Effector memory CD4-positive, alpha-beta T cell (primary cell): ENCODE data around the gene PTBP3.

Experiments used
- DNase-seq, 3 donors: peaks; one replicate each; pipeline ENCODE4 v3.0.0-alpha.2; 2020
- H3K27ac ChIP-seq: 2 replicates; pipeline ENCODE4 v1.7.0; 2013; ENCODE audit warnings: mild to moderate bottlenecking, low read length, moderate library complexity; ENCODE audit not compliant: insufficient read depth, poor library complexity, severe bottlenecking
- H3K27me3 ChIP-seq: replicated peaks from 2 replicates; pipeline ENCODE4 v1.7.0; 2013; ENCODE audit warnings: mild to moderate bottlenecking, low read length; ENCODE audit not compliant: insufficient read depth, control insufficient read depth, poor library complexity, severe bottlenecking
- H3K36me3 ChIP-seq: 2 replicates; pipeline ENCODE4 v1.7.0; 2013; ENCODE audit warnings: mild to moderate bottlenecking, low read length, moderate library complexity; ENCODE audit not compliant: control insufficient read depth, insufficient read depth
- H3K4me1 ChIP-seq: 2 replicates; pipeline ENCODE4 v1.7.0; 2013; ENCODE audit warnings: low read length, mild to moderate bottlenecking; ENCODE audit not compliant: control insufficient read depth, insufficient read depth, poor library complexity, severe bottlenecking
- H3K4me3 ChIP-seq: 2 replicates; pipeline ENCODE4 v1.7.0; 2013; ENCODE audit warnings: low read length, low read depth, mild to moderate bottlenecking; ENCODE audit not compliant: insufficient read depth, poor library complexity, severe bottlenecking
- H3K9me3 ChIP-seq: 2 replicates; pipeline ENCODE4 v1.7.0; 2013; ENCODE audit warnings: mild to moderate bottlenecking, low read length, moderate library complexity; ENCODE audit not compliant: control insufficient read depth

The PTBP3 gene

GRCh38 chr9:112252194-112252593 lies 81.2 kb downstream of the PTBP3 start:
- Histone ChIP-seq H3K4me1 (no peaks in the 10 kb centered on the region), H3K27ac (no peak overlapping the region), H3K9me3 (no peaks in the 10 kb centered on the region), H3K27me3 (no peaks in the 10 kb centered on the region), H3K36me3 (peaks cover 21% of the 10 kb centered on the region), H3K4me3 (no peak overlapping the region)
- DNase-seq = no peak

GRCh38 chr9:112249277-112249676 lies 84.1 kb downstream of the PTBP3 start:
- Histone ChIP-seq H3K4me1 (no peaks in the 10 kb centered on the region), H3K27ac (no peak overlapping the region), H3K36me3 (peaks cover 27% of the 10 kb centered on the region), H3K4me3 (no peak overlapping the region), H3K27me3 (no peaks in the 10 kb centered on the region), H3K9me3 (no peaks in the 10 kb centered on the region)
- no peak for DNase-seq

GRCh38 chr9:112248722-112249121 lies 84.7 kb downstream of the PTBP3 start:
- Histone ChIP-seq H3K4me3 (no peak overlapping the region), H3K4me1 (no peaks in the 10 kb centered on the region), H3K27ac (no peak overlapping the region), H3K36me3 (peaks cover 28% of the 10 kb centered on the region), H3K27me3 (no peaks in the 10 kb centered on the region), H3K9me3 (no peaks in the 10 kb centered on the region)
- DNase-seq = no peak

GRCh38 chr9:112247090-112247489 lies 86.3 kb downstream of the PTBP3 start:
- Histone ChIP-seq H3K4me3 (no peak overlapping the region), H3K36me3 (peaks cover 28% of the 10 kb centered on the region), H3K27ac (no peak overlapping the region), H3K27me3 (no peaks in the 10 kb centered on the region), H3K9me3 (no peaks in the 10 kb centered on the region), H3K4me1 (no peaks in the 10 kb centered on the region)
- no peak for DNase-seq

- Histone ChIP-seq H3K27ac (no peak overlapping the region), H3K27me3 (no peaks in the 10 kb centered on the region), H3K4me1 (no peaks in the 10 kb centered on the region), H3K9me3 (no peaks in the 10 kb centered on the region), H3K36me3 (peaks cover 18% of the 10 kb centered on the region), H3K4me3 (no peak overlapping the region)
- DNase-seq = no peak
Observed at GRCh38 chr9:112245126-112245525, 88.3 kb downstream of the PTBP3 start.

- H3K27me3 ChIP-seq = no peaks in the 10 kb centered on the region
- H3K27ac ChIP-seq = no peak overlapping the region
- H3K4me3 ChIP-seq = no peak overlapping the region
- H3K36me3 ChIP-seq = peaks cover 25% of the 10 kb centered on the region
- DNase-seq = no peak
- H3K4me1 ChIP-seq = no peaks in the 10 kb centered on the region
- no peaks in the 10 kb centered on the region for H3K9me3 ChIP-seq
Observed at GRCh38 chr9:112242147-112242804, 91.1 kb downstream of the PTBP3 start.

GRCh38 chr9:112241491-112241890 lies 91.9 kb downstream of the PTBP3 start:
- H3K27me3 ChIP-seq = no peaks in the 10 kb centered on the region
- H3K27ac ChIP-seq = no peak overlapping the region
- H3K9me3 ChIP-seq = no peaks in the 10 kb centered on the region
- no peak overlapping the region for H3K4me3 ChIP-seq
- no peaks in the 10 kb centered on the region for H3K4me1 ChIP-seq
- H3K36me3 ChIP-seq = peaks cover 28% of the 10 kb centered on the region
- no peak for DNase-seq

- H3K4me1 ChIP-seq = no peaks in the 10 kb centered on the region
- no peaks in the 10 kb centered on the region for H3K9me3 ChIP-seq
- peaks cover 25% of the 10 kb centered on the region for H3K36me3 ChIP-seq
- no peaks in the 10 kb centered on the region for H3K27me3 ChIP-seq
- no peak overlapping the region for H3K4me3 ChIP-seq
- no peak overlapping the region for H3K27ac ChIP-seq
- DNase-seq = no peak
Observed at GRCh38 chr9:112239708-112240107, 93.7 kb downstream of the PTBP3 start.

- Histone ChIP-seq H3K9me3 (no peaks in the 10 kb centered on the region), H3K4me1 (no peaks in the 10 kb centered on the region), H3K27me3 (no peaks in the 10 kb centered on the region), H3K4me3 (no peak overlapping the region), H3K36me3 (peaks cover 24% of the 10 kb centered on the region), H3K27ac (no peak overlapping the region)
- DNase-seq = no peak
Observed at GRCh38 chr9:112239284-112239683, 94.1 kb downstream of the PTBP3 start.

GRCh38 chr9:112234779-112235178 lies 98.6 kb downstream of the PTBP3 start:
- Histone ChIP-seq H3K4me1 (no peaks in the 10 kb centered on the region), H3K27me3 (no peaks in the 10 kb centered on the region), H3K36me3 (peaks cover 33% of the 10 kb centered on the region), H3K4me3 (no peak overlapping the region), H3K27ac (no peak overlapping the region), H3K9me3 (no peaks in the 10 kb centered on the region)
- DNase-seq = no peak
